Fibroblast of mammary gland (primary cell): Measurements from ENCODE around the gene TSEN2.
A peak's percentile ranks its signal among the peaks of the same experiment; 100 is the strongest.

ENCODE experiments used
- DNase-seq: peaks from one replicate; pipeline ENCODE4 v3.0.0-alpha.2; 2010; ENCODE audit warnings: low read depth
- H3K4me3 ChIP-seq: 2 replicates; pipeline ENCODE4 v1.5.1; 2011; ENCODE audit warnings: low read depth, mild to moderate bottlenecking, low read length, moderate library complexity; ENCODE audit not compliant: control insufficient read depth
- TF ChIP-seq, protein P1 (sequence below): conservative IDR thresholded peaks from 2 replicates; pipeline ENCODE4 v1.5.1; 2011; ENCODE audit warnings: low read depth, low read length, inconsistent platforms; ENCODE audit not compliant: control insufficient read depth, insufficient read depth

The TSEN2 gene

DNA sequence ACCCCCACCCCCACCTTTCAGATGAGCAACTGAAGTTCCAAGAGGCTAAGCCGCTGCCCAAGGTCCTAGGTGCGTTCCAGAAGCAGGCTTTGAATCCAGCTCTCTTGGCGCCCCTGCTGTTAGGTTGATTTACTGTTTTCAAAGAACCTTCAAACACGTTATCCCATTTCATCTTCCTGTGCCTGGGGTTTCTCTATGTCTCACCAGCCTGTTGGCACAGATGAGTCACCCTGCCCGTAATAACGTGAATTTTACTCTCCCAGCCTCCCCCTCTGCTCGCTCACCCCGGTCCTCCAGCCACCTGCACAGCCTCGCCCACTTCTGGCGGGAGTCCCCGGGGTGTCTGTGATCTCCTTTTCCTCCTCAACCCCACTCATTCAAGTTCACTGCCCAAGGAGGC is 13.0 kb upstream of the TSEN2 start:
- TF ChIP-seq, protein P1, sequence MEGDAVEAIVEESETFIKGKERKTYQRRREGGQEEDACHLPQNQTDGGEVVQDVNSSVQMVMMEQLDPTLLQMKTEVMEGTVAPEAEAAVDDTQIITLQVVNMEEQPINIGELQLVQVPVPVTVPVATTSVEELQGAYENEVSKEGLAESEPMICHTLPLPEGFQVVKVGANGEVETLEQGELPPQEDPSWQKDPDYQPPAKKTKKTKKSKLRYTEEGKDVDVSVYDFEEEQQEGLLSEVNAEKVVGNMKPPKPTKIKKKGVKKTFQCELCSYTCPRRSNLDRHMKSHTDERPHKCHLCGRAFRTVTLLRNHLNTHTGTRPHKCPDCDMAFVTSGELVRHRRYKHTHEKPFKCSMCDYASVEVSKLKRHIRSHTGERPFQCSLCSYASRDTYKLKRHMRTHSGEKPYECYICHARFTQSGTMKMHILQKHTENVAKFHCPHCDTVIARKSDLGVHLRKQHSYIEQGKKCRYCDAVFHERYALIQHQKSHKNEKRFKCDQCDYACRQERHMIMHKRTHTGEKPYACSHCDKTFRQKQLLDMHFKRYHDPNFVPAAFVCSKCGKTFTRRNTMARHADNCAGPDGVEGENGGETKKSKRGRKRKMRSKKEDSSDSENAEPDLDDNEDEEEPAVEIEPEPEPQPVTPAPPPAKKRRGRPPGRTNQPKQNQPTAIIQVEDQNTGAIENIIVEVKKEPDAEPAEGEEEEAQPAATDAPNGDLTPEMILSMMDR = no peak
- no peak for DNase-seq
- no peak overlapping the region for H3K4me3 ChIP-seq

DNA sequence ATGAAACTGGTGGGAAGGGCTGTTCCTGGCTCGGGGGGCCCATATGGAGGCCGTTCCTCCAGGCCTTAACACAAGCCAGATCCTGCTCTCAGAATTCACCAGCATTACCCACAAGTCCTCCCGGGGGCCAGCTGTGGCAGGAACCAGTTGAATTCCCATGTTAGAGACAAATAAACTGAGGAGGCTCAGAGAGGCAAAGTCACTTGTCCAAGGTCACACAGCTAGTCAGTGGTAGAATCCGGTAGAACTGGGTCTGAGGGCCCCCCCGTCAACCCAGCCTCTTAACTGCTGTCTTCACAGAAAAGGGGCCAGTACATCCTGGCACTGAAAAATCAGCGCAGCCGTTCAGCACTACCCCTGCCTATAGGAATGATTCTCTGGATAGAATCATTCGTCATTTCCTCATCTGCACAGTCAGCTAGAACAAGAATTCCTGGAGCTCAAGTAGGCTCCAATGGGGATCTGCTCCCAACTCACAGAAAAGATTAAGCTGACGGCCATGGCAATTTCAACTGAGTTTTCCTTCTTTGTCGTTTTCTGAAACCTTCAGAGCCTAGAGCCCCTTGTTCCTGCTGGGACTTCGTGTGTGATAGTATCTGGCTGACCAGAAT is 12.2 kb upstream of the TSEN2 start:
- H3K4me3 ChIP-seq = no peak overlapping the region
- TF ChIP-seq, protein P1 = no peak
- DNase-seq = no peak

DNA sequence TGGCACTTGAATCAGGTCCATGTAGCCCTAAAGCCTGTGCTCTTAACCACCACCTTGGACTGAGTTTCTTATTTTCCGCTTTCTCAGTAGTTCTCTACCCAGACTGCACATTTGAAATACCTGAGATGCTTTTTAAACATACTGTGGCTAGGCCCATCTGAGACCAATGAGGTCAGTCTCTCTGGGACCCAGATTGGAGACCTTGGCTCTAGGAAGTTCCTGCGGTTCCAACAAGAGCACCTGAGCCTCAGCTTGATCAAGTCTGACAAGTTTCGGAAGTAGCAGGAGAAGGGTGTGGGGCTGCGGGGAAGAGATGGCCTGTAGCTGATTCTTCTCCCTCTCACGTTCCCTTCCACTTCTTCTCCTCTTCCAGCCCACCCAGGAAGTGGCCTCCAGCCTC is 11.5 kb upstream of the TSEN2 start:
- DNase-seq = no peak
- no peak overlapping the region for H3K4me3 ChIP-seq
- TF ChIP-seq, protein P1 = no peak

- H3K4me3 ChIP-seq = no peak overlapping the region
- TF ChIP-seq, protein P1 = no peak
- peak; percentile 80 for DNase-seq
Measured at GRCh38 chr3:12473511-12473910, 10.8 kb upstream of the TSEN2 start.

- DNase-seq = peak; percentile 76
- TF ChIP-seq, protein P1 = no peak
- H3K4me3 ChIP-seq = no peak overlapping the region
Measured at GRCh38 chr3:12476238-12476897, 7.9 kb upstream of the TSEN2 start.

- TF ChIP-seq, protein P1 = no peak
- no peak overlapping the region for H3K4me3 ChIP-seq
- no peak for DNase-seq
Measured at GRCh38 chr3:12477256-12477655, 7.0 kb upstream of the TSEN2 start.
